GM18505 (cell line): ENCODE data around the gene RAD52.

Experiments used
- ATAC-seq: cut with Tn5 transposase; IDR thresholded peaks from one replicate; pipeline ENCODE4 v1.9.1; 2021; ENCODE audit not compliant: unreplicated experiment
- POLR2A ChIP-seq: IDR thresholded peaks from 4 replicates; pipeline ENCODE4 v1.6.1; 2011; ENCODE audit warnings: borderline replicate concordance; ENCODE audit not compliant: insufficient read depth, insufficient read length; ENCODE audit errors: extremely low read depth

The RAD52 gene

GRCh38 chr12:979349-979748 lies 29.9 kb upstream of the RAD52 start:
- TF ChIP-seq POLR2A = no peak
- ATAC-seq = no peak

- TF ChIP-seq POLR2A = no peak
- ATAC-seq = no peak
Measured at GRCh38 chr12:977156-977555, 27.7 kb upstream of the RAD52 start.

- ATAC-seq = no peak
- no peak for TF ChIP-seq POLR2A
Measured at GRCh38 chr12:976644-977043, 27.1 kb upstream of the RAD52 start.

GRCh38 chr12:974271-974862 lies 24.9 kb upstream of the RAD52 start:
- TF ChIP-seq POLR2A = no peak
- no peak for ATAC-seq

- no peak for ATAC-seq
- no peak for TF ChIP-seq POLR2A
Measured at GRCh38 chr12:971991-972390, 22.5 kb upstream of the RAD52 start.

- ATAC-seq = no peak
- TF ChIP-seq POLR2A = no peak
Measured at GRCh38 chr12:969821-970220, 20.3 kb upstream of the RAD52 start.

GRCh38 chr12:968545-968944 lies 19.1 kb upstream of the RAD52 start:
- ATAC-seq = no peak

DNA sequence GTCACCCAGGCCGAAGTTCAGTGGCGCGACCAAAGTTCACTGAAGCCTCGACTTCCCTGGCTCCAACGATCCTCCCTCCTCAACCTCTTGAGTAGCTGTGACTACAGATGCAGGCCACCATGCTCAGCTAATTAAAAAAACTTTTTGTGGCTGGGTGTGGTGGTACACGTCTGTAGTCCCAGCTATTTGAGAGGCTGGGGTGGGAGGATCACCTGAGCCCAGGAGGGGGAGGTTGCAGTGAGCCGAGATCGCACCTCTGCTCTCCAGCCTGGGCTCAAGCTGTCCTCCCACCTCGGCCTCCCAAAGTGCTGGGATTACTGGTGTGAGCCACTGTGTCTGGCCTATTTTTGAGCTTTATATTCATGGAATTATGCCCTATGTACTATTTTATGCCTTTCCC lies 18.1 kb upstream of the RAD52 start:
- no peak for ATAC-seq
- TF ChIP-seq POLR2A = no peak

More at GRCh38 chr12:968545-968944, 19.1 kb upstream of the RAD52 start:
- TF ChIP-seq POLR2A = no peak

DNA sequence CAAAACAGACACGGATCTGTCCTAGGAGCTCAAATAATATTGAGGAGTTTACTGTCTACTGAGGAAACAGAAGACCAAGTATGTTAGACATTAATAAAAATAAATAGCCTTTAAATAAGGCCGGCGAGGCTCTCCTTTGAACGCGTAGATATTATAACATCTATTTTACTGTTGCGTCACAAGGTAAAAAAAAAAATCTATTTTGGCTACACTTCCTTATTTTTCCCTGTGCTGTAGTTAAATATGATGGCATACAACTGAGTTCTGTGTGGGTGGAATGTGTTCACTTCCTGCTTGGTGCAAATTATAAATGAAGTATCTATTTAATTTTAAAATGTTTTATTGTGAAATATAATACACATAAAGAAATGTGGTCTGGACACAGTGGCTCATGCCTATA lies 17.2 kb upstream of the RAD52 start:
- no peak for ATAC-seq
- no peak for TF ChIP-seq POLR2A

GRCh38 chr12:958588-959123 lies 9.2 kb upstream of the RAD52 start:
- no peak for ATAC-seq
- no peak for TF ChIP-seq POLR2A

DNA sequence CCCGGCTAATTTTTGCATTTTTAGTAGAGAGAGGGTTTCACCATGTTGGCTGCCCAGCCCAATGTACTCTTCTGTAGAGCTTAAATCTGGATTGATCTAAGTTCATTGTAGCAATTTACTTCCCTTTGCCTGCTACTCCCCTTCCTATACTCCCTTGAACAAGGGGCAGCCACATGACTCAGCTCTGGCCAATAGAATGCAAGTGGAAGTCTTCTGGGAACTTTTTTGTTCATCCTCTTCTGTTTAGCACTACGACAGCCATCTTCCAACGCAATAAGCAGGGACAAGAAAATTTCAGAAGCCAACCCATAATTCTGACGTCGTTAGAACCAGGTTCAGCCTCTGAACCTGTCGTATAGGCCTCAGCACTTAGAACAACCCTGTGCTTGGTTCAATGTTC lies 6.4 kb upstream of the RAD52 start:
- no peak for ATAC-seq
- TF ChIP-seq POLR2A = no peak

DNA sequence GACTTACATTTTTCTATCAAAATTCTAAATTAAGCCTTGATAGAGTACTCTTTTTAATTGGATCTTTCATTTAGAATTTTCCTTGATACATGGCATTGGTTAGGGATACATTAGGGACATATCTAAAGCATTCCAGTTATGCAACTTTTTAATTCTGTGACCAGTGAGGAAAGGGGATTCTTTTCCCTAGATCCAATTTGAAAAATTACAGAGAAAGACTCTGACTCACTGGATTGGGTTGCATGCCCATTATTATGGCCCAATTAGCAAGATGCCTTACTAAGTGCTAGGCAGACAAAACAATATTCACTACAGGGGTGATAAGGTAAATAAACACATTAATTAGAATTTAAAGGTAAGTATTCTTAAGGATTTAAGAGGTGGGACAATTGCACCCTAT lies 5.2 kb upstream of the RAD52 start:
- TF ChIP-seq POLR2A = no peak
- no peak for ATAC-seq

- no peak for TF ChIP-seq POLR2A
- no peak for ATAC-seq
Measured at GRCh38 chr12:953776-954175, 4.3 kb upstream of the RAD52 start.

- no peak for ATAC-seq
Measured at GRCh38 chr12:951176-951575, 1.7 kb upstream of the RAD52 start.

DNA sequence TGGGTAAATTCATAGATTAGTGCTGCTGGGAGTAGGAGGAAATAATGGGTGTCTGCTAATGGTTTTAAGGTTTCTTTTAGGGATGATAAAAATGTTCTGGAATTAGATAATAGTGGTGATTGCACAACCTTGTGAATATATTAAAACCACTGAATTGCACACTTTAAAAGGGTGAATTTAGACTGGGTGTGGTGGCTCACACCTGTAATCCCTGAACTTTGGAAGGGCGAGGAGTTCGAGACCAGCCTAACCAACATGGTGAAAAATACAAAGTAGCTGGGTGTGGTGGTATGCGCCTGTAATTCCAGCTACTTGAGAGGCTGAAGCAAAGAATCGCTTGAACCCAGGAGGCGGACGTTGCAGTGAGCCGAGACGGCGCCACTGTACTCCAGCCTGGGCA lies 1.3 kb downstream of the RAD52 start:
- TF ChIP-seq POLR2A = no peak
- no peak for ATAC-seq

More at GRCh38 chr12:951176-951575, 1.7 kb upstream of the RAD52 start:
- TF ChIP-seq POLR2A = no peak
